SU-DHL-6 (cell line): ENCODE results near the gene AWAT1.
"Not testable (repeated sequence)": the region's sequence is repeated elsewhere in the genome, so short reads cannot be mapped to it uniquely, and the experiment has no call there.

Experiments
- H2AFZ ChIP-seq: fragments of 200-600 bp; sonication (generic); 2 replicates; pipeline ENCODE4 v1.6.1; 2014; ENCODE audit warnings: low read depth, mild to moderate bottlenecking, moderate library complexity, mixed read lengths, antibody characterized with exemption, low read length; ENCODE audit not compliant: severe bottlenecking
- H3F3A ChIP-seq: fragments of 200-600 bp; shearing (Covaris generic); 2 replicates; pipeline ENCODE4 v1.6.0; 2016; ENCODE audit warnings: antibody characterized with exemption, mild to moderate bottlenecking; ENCODE audit not compliant: insufficient read depth
- H3K27ac ChIP-seq: fragments of 200-600 bp; sonication (generic); 2 replicates; pipeline ENCODE4 v1.5.1; 2016; ENCODE audit warnings: low read depth, mild to moderate bottlenecking, low read length, moderate library complexity, mixed read lengths
- H3K27me3 ChIP-seq: fragments of 200-600 bp; sonication (generic), shearing (Covaris generic); 2 replicates; pipeline ENCODE4 v1.6.0; 2014; ENCODE audit warnings: mild to moderate bottlenecking, low read length
- H3K36me3 ChIP-seq: fragments of 200-600 bp; sonication (generic); 2 replicates; pipeline ENCODE4 v1.6.1; 2014; ENCODE audit warnings: mild to moderate bottlenecking, low read length, mixed read lengths
- H3K4me2 ChIP-seq: fragments of 300-600, 200-600 bp; shearing (Covaris generic), sonication (generic); 2 replicates; pipeline ENCODE4 v1.6.0; 2014; ENCODE audit warnings: low read length, low read depth, mild to moderate bottlenecking; ENCODE audit not compliant: poor library complexity, severe bottlenecking
- H3K4me3 ChIP-seq: fragments of 200-600 bp; sonication (generic); 2 replicates; pipeline ENCODE4 v1.5.1; 2014; ENCODE audit warnings: antibody characterized with exemption, low read length, mild to moderate bottlenecking, mixed read lengths; ENCODE audit not compliant: insufficient read depth, poor library complexity, severe bottlenecking
- H3K79me2 ChIP-seq: fragments of 200-600 bp; sonication (generic); 2 replicates; pipeline ENCODE4 v1.6.1; 2014; ENCODE audit warnings: mild to moderate bottlenecking, low read length, moderate library complexity; ENCODE audit not compliant: insufficient read depth
- H3K9ac ChIP-seq: fragments of 200-600 bp; sonication (generic); 2 replicates; pipeline ENCODE4 v1.7.0; 2014; ENCODE audit warnings: mild to moderate bottlenecking, low read length
- H3K9me2 ChIP-seq: fragments of 200-600 bp; sonication (generic); replicated peaks from 2 replicates; pipeline ENCODE4 v1.6.1; 2014; ENCODE audit warnings: low read length; ENCODE audit not compliant: insufficient read depth
- H3K9me3 ChIP-seq: fragments of 200-600 bp; sonication (generic); 2 replicates; pipeline ENCODE4 v1.6.1; 2014; ENCODE audit warnings: low read length, mixed read lengths; ENCODE audit not compliant: insufficient read depth
- H4K20me1 ChIP-seq: fragments of 200-600 bp; sonication (generic); 2 replicates; pipeline ENCODE4 v1.6.1; 2014; ENCODE audit warnings: low read depth, mild to moderate bottlenecking, antibody characterized with exemption, low read length, moderate library complexity, mixed read lengths
- CTCF ChIP-seq: fragments of 200-600 bp; sonication (generic); IDR thresholded peaks from one replicate; pipeline ENCODE4 v1.5.1; 2017; ENCODE audit warnings: antibody characterized with exemption, mild to moderate bottlenecking, low read length, moderate library complexity; ENCODE audit not compliant: insufficient read depth, poor library complexity, severe bottlenecking
- EZH2phosphoT487 ChIP-seq: fragments of 200-600 bp; sonication (generic), shearing (Covaris generic); conservative IDR thresholded peaks from 2 replicates; pipeline ENCODE4 v1.6.1; 2018; ENCODE audit warnings: mild to moderate bottlenecking, antibody characterized with exemption, low read length, moderate library complexity, mixed read lengths

AWAT1 gene

GRCh38 chrX:70201732-70202131 lies 32.7 kb upstream of the AWAT1 start:
- Histone ChIP-seq H3K36me3 (no peaks in the 10 kb centered on the region), H3K79me2 (no peaks in the 10 kb centered on the region), H3K27me3 (no peaks in the 10 kb centered on the region), H3K9me3 (no peaks in the 10 kb centered on the region), H3F3A (no peaks in the 10 kb centered on the region), H3K9me2 (no peaks in the 10 kb centered on the region), H2AFZ (no peak overlapping the region), H3K4me2 (no peak overlapping the region), H3K4me3 (no peak overlapping the region), H3K9ac (no peak overlapping the region), H3K27ac (no peak overlapping the region), H4K20me1 (no peaks in the 10 kb centered on the region)
- TF ChIP-seq EZH2phosphoT487 (no peak), CTCF (no peak)

GRCh38 chrX:70208479-70208878 lies 26.0 kb upstream of the AWAT1 start:
- Histone ChIP-seq H3K27me3 (no peaks in the 10 kb centered on the region), H3K4me3 (no peak overlapping the region), H3K36me3 (no peaks in the 10 kb centered on the region), H3K27ac (no peak overlapping the region), H3K4me2 (no peak overlapping the region), H3K9me3 (no peaks in the 10 kb centered on the region), H4K20me1 (no peaks in the 10 kb centered on the region), H3F3A (no peaks in the 10 kb centered on the region), H3K9ac (no peak overlapping the region), H3K9me2 (no peaks in the 10 kb centered on the region), H2AFZ (no peak overlapping the region), H3K79me2 (no peaks in the 10 kb centered on the region)
- TF ChIP-seq CTCF (no peak), EZH2phosphoT487 (no peak)

GRCh38 chrX:70209570-70209969 lies 24.9 kb upstream of the AWAT1 start:
- H4K20me1 ChIP-seq, result not testable (repeated sequence)

GRCh38 chrX:70219938-70220764 lies 14.3 kb upstream of the AWAT1 start:
- Histone ChIP-seq H2AFZ (no peak overlapping the region), H3K4me2 (no peak overlapping the region), H3K27me3 (no peaks in the 10 kb centered on the region), H3K9me2 (no peaks in the 10 kb centered on the region), H4K20me1 (no peaks in the 10 kb centered on the region), H3K9me3 (no peaks in the 10 kb centered on the region), H3K79me2 (no peaks in the 10 kb centered on the region), H3K9ac (no peak overlapping the region), H3K4me3 (no peak overlapping the region), H3K27ac (no peak overlapping the region), H3F3A (no peaks in the 10 kb centered on the region), H3K36me3 (no peaks in the 10 kb centered on the region)
- TF ChIP-seq CTCF (no peak), EZH2phosphoT487 (no peak)

More at GRCh38 chrX:70209570-70209969, 24.9 kb upstream of the AWAT1 start:
- not testable (repeated sequence) for H3K9me3 ChIP-seq, H3K27ac ChIP-seq, H2AFZ ChIP-seq, H3K36me3 ChIP-seq, H3K4me2 ChIP-seq, H3F3A ChIP-seq, H3K4me3 ChIP-seq, H3K79me2 ChIP-seq, H3K27me3 ChIP-seq, H3K9ac ChIP-seq, H3K9me2 ChIP-seq
